HepG2 (cell line): ENCODE results near the gene MOAP1. TPM values are rescaled to one million over a fixed set of nuclear protein-coding genes. Genes with fewer than 3 reads are reported as not detected.

ENCODE experiments used
- CREB1 ChIP-seq, 2 experiments: fragments of 450-650 bp in 1 of 2; IDR thresholded peaks; 2 replicates each; pipeline ENCODE4 v1.6.1; 2016 to 2017; ENCODE audit warnings: control low read depth in 1 of 2, mild to moderate bottlenecking in 1 of 2, missing compliant biosample characterization in 1 of 2, missing genetic modification characterization in 1 of 2
- ERF ChIP-seq: IDR thresholded peaks from 2 replicates; pipeline ENCODE4 v1.6.1; 2018; ENCODE audit warnings: missing biosample characterization, missing genetic modification reagents
- MEIS1 ChIP-seq: sonication (generic); formaldehyde crosslinking; IDR thresholded peaks from 2 replicates; pipeline ENCODE4 v1.9.0; 2021; ENCODE audit warnings: mild to moderate bottlenecking, missing genetic modification reagents, moderate library complexity, borderline replicate concordance
- NONO ChIP-seq, 2 experiments: fragments of 450-650 bp in 1 of 2; sonication (generic) in 1 of 2; formaldehyde crosslinking in 1 of 2; IDR thresholded peaks in 1 of 2; conservative IDR thresholded peaks in 1 of 2; 2 replicates each; pipeline versions ENCODE4 v1.6.1 to v1.8.0; 2017 to 2022; ENCODE audit warnings: mild to moderate bottlenecking in 1 of 2, missing genetic modification reagents in 1 of 2, moderate library complexity in 1 of 2
- RAD51 ChIP-seq: fragments of 450-650 bp; IDR thresholded peaks from 2 replicates; pipeline ENCODE4 v1.6.1; 2016; ENCODE audit warnings: borderline replicate concordance
- RERE ChIP-seq: IDR thresholded peaks from 2 replicates; pipeline ENCODE4 v1.6.1; 2016; ENCODE audit warnings: low read depth, missing genetic modification reagents, missing compliant biosample characterization
- YEATS2 ChIP-seq: sonication (generic); formaldehyde crosslinking; IDR thresholded peaks from 2 replicates; pipeline ENCODE4 v1.4.0; 2020; ENCODE audit warnings: missing genetic modification reagents, borderline replicate concordance
- ZFX ChIP-seq: sonication (generic); formaldehyde crosslinking; IDR thresholded peaks from 2 replicates; pipeline ENCODE4 v1.4.0; 2020; ENCODE audit warnings: mild to moderate bottlenecking, low read depth, missing genetic modification reagents, moderate library complexity
- ZNF232 ChIP-seq: sonication (generic); formaldehyde crosslinking; IDR thresholded peaks from 2 replicates; pipeline ENCODE4 v1.4.0; 2020; ENCODE audit warnings: missing genetic modification reagents, borderline replicate concordance
- ZNF34 ChIP-seq: sonication (generic); formaldehyde crosslinking; IDR thresholded peaks from 2 replicates; pipeline ENCODE4 v1.4.0; 2020; ENCODE audit warnings: mild to moderate bottlenecking, missing genetic modification reagents, borderline replicate concordance
- ZSCAN5A ChIP-seq: sonication (generic); formaldehyde crosslinking; IDR thresholded peaks from 2 replicates; pipeline ENCODE4 v1.8.0; 2022; ENCODE audit warnings: mild to moderate bottlenecking, missing genetic modification reagents, borderline replicate concordance
- polyA plus RNA-seq, 8 experiments: library from polyadenylated mRNA; depleted of rRNA in 3 of 8; stranded (reverse) in 7 of 8; unstranded in 1 of 8; fragments of >200 nt; fragmentation: Illumina TruSeq in 4 of 8; extraction: Trizol in 4 of 8; gene quantifications; 2 replicates each; pipeline versions ENCODE4 v1.2.1 to v1.2.3, GENCODE V29; 2011 to 2016; ENCODE audit warnings: low read depth in 4 of 8, missing spikeins in 1 of 8, mixed read lengths in 1 of 8; ENCODE audit not compliant: insufficient read depth in 1 of 8
- total RNA-seq, 5 experiments: library from RNA; depleted of rRNA; stranded (reverse); fragments of >200 nt; fragmentation: Illumina TruSeq; extraction: Trizol; gene quantifications; 2 replicates each; pipeline ENCODE4 v1.2.3, GENCODE V29; 2016; ENCODE audit warnings: low read depth in 1 of 5
- TF ChIP-seq, protein P1 (sequence below): sonication (generic); formaldehyde crosslinking; IDR thresholded peaks from 2 replicates; pipeline ENCODE4 v1.5.0; 2020; ENCODE audit warnings: mild to moderate bottlenecking, missing genetic modification reagents
- TF ChIP-seq, protein P2 (sequence below): IDR thresholded peaks from 2 replicates; pipeline ENCODE4 v1.6.1; 2016; ENCODE audit warnings: missing genetic modification reagents, missing compliant biosample characterization
- TF ChIP-seq, protein P3 (sequence below): sonication (generic); formaldehyde crosslinking; IDR thresholded peaks from 2 replicates; pipeline ENCODE4 v1.5.0; 2020; ENCODE audit warnings: mild to moderate bottlenecking, missing genetic modification reagents, borderline replicate concordance

The MOAP1 gene
- total and polyA plus RNA-seq, 2 of the 13 experiments (the other 11 are each of a cell fraction or from before 2014, with no cell fraction given), result 14.6 to 47.0 TPM

- TF ChIP-seq, protein P1, sequence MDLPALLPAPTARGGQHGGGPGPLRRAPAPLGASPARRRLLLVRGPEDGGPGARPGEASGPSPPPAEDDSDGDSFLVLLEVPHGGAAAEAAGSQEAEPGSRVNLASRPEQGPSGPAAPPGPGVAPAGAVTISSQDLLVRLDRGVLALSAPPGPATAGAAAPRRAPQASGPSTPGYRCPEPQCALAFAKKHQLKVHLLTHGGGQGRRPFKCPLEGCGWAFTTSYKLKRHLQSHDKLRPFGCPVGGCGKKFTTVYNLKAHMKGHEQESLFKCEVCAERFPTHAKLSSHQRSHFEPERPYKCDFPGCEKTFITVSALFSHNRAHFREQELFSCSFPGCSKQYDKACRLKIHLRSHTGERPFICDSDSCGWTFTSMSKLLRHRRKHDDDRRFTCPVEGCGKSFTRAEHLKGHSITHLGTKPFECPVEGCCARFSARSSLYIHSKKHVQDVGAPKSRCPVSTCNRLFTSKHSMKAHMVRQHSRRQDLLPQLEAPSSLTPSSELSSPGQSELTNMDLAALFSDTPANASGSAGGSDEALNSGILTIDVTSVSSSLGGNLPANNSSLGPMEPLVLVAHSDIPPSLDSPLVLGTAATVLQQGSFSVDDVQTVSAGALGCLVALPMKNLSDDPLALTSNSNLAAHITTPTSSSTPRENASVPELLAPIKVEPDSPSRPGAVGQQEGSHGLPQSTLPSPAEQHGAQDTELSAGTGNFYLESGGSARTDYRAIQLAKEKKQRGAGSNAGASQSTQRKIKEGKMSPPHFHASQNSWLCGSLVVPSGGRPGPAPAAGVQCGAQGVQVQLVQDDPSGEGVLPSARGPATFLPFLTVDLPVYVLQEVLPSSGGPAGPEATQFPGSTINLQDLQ, result no peak
- TF ChIP-seq RAD51 (no peak), CREB1 (IDR thresholded peaks at IDR 0.05) (no peak), CREB1 (CRISPR knock-in tag; IDR thresholded peaks at IDR 0.05) (no peak; the same call in 1 of the 2 replicates), RERE (CRISPR knock-in tag) (no peak), ZSCAN5A (CRISPR knock-in tag) (no peak), MEIS1 (CRISPR knock-in tag) (peak; percentile 86; the same call in 1 of the 2 replicates), ZNF34 (CRISPR knock-in tag) (no peak), NONO (IDR thresholded peaks at IDR 0.05) (no peak), NONO (CRISPR knock-in tag; conservative IDR thresholded peaks at IDR 0.05) (no peak), ZFX (CRISPR knock-in tag) (0 out of 2 replicates have a peak, but pooled peaks have one; percentile 22), ZNF232 (CRISPR knock-in tag) (no peak), YEATS2 (CRISPR knock-in tag) (peak; percentile 34; the same call in 1 of the 2 replicates), ERF (no peak)
- TF ChIP-seq, protein P2, sequence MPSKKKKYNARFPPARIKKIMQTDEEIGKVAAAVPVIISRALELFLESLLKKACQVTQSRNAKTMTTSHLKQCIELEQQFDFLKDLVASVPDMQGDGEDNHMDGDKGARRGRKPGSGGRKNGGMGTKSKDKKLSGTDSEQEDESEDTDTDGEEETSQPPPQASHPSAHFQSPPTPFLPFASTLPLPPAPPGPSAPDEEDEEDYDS, result peak; percentile 43; the same call in 1 of the 2 replicates
- TF ChIP-seq, protein P3, sequence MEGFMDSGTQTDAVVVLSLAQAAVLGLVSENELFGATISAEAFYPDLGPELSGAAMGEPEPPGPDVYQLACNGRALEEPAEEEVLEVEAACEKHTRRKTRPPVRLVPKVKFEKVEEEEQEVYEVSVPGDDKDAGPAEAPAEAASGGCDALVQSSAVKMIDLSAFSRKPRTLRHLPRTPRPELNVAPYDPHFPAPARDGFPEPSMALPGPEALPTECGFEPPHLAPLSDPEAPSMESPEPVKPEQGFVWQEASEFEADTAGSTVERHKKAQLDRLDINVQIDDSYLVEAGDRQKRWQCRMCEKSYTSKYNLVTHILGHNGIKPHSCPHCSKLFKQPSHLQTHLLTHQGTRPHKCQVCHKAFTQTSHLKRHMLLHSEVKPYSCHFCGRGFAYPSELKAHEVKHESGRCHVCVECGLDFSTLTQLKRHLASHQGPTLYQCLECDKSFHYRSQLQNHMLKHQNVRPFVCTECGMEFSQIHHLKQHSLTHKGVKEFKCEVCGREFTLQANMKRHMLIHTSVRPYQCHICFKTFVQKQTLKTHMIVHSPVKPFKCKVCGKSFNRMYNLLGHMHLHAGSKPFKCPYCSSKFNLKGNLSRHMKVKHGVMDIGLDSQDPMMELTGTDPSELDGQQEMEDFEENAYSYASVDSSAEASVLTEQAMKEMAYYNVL (CRISPR knock-in tag), result no peak
Observed at GRCh38 chr14:93150227-93151208, 34.2 kb downstream of the MOAP1 start (continued).
